CD4-positive, alpha-beta T cell treated with Interleukin-17A for 4 hours (primary cell): ENCODE data around the gene TIFAB.
A peak's percentile ranks its signal among the peaks of the same experiment; 100 is the strongest.

ENCODE experiments used
- DNase-seq: peaks from one replicate; pipeline ENCODE4 v3.0.0-alpha.2; 2020; ENCODE audit warnings: mixed read lengths

The TIFAB gene

DNA sequence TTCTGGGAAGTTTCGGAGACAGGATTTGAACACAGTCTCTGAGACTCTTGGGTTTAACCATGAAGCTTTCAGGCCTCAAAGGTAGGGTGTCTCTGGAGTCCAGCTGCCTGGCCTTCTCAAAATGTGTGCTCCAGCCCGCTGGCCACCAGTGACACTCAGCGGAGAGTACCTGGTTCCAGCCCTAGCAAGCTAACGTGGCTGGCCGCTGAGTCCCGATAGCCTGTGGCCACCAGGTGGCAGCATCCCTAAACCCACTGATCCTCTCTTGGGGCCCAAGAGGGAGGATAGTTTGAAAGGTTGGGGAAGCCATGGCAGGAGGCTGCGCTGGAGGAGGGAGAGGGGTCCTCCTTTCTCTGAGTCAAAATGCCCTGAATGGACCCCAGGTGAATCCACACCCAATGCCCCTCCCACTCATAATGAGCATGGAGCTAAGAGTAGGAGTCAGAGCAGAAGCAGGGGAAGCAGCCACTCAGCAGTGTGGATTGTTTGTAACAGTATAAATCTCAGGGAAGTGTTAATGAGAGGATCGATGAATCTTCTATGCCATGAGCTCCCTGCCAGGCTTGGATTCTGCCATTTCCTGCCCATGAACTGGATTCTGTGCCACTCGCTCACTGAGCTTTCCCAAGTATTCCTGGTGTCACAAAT, 5.4 kb upstream of the TIFAB start:
- peak; percentile 60 for DNase-seq

DNA sequence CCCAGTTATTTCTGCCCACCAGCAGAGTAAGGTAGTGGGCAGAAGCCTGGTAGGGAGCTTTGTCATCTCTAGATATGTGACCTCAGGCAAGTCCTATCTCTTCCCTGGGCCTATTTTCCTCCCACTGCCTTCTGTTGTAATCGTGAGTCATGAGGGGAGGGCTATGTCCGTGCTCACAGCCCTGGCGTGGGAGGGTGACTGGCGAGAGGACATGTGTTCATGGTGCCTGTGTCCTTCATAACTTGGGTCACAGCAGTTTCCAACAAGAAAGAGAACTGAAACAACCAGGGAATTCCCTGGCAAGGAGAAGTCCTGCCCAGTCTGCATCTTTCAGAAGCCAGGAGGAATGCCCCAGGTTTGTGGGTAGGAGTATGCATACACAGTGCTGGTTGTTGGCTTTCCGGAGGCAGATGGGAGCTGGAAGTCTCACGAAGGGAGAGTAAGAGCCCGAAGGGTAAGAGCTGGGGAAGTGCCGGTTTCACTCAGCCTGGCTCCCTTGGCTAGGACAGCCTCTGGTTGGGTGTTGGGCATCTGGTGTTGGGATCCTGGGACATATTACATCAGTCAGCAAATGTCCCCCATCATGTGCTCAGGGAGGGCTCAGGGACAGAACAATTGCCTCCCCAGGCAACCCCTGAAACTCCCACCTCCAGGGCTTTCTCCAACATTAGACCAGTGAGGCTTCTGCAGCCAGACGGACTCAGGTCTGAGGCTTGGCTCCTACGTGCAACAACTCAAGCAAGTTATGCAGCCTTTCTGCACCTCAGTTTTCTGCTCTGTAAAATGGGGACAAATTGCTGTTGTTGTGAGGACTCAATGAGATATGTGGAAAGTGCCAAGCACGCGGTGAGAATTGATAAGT, 4.3 kb upstream of the TIFAB start:
- no peak for DNase-seq

DNA sequence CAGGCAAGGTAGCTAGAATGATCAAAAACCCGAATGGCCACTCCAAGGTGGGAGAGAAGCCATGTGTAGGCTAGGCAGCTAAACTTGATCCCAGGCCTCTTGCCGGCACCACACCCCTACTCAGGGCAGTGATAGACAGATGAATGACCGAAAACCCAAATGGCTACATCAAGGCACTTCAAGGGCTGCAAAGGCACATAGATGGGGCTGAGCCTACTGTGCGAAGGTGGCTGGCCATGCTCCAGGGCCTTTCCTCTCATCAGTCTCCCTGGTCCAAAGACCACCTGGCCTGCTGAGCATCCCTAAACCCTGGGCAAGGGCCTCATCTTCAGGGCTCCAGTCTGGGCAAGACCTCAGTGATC, 3.7 kb upstream of the TIFAB start:
- no peak for DNase-seq

DNA sequence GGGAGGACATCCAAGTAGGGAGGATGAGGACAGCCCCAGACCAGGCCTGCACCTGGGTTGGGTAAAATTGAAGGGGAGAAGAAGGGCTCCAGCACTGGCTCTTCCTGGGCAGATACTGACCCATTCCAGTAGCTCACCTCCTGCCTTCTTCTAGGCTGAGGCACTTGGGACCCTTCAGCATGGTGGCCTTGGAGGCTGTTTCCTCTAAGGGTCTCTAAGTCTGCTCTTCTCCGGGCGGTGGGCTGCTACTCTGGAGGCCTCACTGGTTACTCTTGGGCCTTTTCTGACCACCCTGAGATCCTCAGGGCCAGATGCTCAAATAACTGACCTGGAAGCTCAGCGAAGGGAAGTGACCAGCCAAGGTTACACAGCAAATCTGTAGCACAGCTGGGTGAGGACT, 2.8 kb upstream of the TIFAB start:
- DNase-seq: no peak

DNA sequence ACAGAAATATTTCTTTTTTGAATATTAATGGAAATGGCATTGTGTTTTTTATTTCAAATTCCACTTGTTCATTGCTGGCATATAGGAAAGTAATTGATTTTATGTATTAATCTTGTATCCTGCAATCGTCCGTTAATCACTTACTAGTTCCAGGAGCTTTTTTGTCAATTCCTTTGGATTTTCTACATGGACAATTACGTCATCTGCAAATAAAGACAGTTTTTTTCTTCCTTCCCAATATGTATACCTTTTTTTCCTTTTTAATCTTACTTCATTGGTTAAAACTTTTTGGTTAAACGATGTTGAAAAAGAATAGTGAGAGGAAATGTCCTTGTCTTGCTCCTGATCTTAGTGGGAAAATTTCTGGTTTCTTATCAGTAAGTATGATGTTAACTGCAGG, 1.5 kb upstream of the TIFAB start:
- DNase-seq: no peak

DNA sequence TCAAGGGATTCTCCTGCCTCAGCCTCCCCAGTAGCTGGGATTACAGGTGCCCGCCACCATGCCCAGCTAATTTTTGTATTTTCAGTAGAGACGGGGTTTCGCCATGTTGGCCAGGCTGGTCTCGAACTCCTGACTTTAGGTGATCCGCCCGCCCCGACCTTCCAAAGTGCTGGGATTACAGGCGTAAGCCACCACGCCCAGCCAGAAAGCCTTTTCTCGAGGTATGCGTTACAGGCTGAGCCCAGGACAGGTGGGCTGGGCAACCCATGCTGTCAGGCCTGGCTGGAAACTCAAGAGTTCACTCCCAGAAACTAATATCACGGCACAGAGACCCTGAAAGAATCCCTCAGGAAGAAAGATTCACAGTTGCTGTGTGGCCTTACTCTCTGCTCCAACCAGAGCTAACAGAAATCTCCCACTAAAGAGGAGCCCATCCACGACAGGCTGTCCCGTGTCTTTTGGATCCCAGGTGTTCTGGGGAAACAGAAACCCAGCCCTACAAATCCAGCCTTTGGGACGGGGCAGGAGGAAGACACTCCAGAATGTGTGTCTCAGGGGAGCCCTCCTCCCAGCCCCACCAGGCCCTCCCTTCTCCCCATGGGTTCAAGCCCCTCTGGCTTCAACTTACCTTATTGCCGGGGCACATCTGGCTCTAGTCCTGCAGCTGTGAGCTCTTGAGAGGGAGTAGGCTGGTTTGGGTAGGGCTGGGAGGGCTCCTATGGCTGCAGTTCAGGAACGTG, 400 bp downstream of the TIFAB start:
- no peak for DNase-seq

DNA sequence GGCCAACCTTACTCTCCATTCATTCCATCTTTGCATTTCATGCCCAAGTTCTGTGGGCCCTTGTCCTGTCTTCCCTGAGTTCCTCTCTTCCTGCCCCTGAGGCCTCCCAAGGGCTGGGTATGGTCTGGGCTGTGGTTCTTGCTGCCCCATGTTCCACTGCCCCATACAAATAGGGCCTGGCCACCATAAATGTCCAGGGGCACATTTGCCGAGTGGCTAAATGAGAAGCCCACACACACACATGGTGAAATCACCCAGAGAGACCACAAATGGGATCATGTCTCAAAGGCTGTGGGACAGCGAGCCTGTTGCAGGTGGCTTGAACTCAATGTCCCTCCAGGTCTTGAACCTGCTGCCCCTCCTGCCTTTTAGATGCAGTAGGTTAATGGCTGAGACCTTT, 1.2 kb downstream of the TIFAB start:
- DNase-seq: no peak

DNA sequence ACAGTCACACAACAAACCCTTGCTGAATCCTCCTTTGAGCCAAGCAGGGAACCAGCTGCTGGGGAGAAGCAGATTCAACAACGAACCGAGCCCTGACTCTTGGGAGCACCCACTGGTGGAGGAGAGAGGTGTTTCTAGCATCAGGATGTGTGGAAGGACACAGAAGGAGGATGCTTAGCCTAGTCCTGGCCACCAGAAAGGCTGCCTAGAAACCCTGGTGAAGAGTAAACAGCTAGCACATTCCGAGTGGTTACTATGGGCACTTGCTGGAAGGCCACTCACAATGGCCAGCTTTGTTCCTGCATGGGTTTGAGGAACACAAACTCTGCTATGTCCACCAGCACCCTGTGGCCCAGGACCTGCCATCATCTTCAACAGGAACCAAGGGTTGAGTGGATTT, 1.8 kb downstream of the TIFAB start:
- no peak for DNase-seq

DNA sequence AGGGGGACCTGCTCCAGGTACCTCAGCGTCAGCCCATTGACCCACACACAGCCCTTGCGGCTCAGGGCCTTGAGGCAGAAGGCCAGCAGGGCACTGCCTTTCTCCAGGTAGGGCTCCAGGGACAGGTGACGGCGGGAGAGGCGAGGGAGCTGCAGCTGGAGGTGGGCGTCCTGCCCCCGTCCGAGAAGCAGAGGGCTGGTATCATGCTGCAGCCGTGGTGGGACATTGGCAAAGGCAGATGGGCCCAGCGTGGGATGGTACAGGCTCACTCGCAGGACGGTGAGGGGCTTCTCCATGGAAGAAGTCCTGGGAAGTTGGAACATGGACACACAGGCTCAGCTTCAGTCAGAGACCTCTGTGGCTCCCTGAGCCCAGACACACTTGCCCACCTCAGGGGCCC, 2.5 kb downstream of the TIFAB start:
- no peak for DNase-seq

DNA sequence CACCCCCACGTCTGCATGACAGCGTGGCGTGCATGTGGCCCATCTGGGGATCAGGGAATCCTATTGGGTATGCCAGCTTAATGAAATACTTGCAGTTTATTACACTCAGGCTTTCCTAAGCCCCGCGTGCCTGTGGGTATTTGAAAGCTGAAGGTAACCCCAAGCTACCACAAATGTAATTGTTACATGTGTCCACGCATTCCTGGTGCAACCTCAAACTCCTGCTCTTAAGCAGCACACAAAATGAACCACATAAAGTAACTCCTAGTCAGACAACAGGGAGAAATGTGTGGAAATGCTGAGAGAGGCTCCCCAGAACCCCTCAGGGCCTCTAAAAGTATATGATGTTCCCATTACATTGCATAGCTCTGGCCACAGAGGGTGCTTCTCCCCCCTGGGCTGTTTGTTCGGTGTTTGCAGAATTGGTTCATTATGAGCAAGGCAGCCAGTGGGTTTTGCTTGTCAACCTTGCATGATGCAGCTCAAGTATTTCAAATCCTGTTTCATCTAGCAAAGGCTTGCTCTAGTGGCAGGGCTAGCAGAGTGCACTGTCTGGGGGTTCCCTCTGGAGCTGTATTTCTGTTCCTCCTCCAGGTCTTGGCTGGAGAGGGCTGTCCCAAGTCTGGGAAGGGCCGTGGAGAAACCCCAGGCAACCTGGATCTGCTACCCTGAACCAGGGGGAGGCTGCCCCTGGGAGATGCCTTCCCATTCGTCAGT, 3.2 kb downstream of the TIFAB start:
- DNase-seq: no peak

DNA sequence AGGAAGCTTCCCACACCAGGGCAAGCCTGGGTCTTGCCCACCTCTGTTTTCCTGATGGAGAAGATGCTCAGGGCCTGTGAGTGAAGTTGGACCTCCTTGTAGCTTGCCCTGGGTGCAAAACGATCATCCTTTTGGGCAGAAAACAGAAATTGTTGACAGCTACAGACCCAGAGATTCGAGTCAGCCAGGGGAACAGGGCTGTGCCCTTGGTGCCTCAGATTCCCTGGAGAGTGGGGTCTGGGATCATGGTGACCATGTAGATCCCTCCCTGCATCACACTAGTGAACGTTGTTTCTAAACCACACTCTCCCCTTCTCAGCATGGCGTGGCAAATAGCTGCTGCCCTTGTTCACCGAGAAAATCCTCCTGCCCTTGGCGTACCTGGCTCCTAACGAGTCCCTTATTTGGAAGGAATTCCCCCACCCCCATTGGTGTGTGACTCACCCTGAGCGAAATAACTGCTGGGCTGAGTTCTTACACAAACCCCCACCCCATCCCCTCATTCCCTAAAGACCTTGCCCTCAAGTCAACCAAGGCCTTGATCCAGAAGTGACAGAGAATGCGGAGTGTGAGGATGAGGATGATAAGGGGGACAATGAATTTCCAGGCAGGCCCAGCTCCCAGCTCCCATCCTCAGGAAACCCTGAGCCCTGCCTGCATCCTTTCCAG, 3.9 kb downstream of the TIFAB start:
- DNase-seq: no peak

DNA sequence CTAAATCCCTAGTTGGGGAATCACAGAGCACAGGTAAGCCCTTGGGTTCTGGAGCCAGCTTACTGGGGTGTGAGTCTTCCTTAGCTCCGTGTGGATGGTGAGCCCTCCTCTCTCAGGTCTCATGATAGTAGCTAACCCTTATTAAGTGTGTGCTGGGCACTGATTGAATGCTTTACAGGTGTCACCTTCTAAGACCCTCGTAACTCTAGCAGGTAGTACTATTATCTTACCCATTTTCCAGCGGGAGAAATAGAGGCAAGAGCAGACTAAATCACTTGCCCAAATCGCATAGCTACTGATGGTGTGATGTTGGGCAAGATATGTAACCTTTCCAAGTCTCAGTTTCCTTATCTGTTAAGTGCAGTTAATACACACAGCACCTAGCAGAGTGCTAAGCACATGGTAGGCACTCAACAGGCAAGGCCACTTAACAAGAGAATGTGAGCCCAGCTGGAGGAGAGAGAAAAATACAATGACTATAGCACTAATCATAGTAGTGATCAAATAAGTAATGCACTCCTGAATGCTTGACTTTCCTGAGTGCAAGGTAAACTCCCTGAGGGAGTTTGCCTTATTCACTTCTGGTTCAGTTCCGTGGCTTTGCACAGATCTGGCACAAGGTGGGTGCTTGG, 4.7 kb downstream of the TIFAB start, which contains the start of gene DCANP1:
TSS of gene DCANP1 (minus strand) at position 51 of the 632 bp plus-strand sequence. CDS start 240 bp downstream, outside the sequence.
- no peak for DNase-seq

DNA sequence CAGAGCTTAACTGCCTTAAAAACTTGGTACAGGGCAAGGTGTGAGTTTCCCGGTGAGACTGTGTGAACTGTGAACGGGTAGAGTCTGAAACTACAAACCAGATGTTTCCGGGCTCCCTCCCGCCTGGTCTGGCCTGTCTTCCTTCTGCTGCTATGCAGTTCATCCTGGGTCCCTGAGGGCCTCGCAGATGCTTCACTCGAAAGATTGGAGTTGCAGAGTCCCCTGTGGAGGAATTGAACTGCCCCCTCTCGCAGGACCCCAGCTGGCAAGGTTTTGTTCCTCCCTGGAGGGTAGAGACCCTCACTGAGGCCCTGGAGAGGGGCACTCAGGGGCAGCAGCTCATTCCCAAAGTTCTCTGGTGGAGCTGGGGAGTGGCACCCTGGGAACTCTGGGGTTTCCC, 5.5 kb downstream of the TIFAB start:
- no peak for DNase-seq

DNA sequence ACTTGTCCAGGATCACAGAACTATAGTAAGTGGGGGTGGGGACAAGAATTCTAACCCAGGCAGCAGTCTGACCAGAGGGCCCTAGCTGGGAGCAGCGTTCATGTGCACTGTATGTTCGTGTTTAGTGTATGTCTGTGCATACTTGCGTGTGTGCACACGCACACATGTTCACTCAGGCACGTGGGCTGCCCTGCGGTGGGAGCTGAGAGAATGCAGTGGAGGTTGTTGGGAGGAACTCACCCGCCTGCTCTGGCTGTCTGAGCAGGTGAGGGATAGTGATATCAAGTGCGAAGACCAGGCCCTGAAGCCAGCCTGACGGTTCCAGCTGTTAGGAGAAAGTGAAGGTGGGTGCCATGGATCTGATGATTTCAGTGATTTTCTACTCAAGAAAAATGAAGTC, 5.9 kb downstream of the TIFAB start:
- DNase-seq: no peak

DNA sequence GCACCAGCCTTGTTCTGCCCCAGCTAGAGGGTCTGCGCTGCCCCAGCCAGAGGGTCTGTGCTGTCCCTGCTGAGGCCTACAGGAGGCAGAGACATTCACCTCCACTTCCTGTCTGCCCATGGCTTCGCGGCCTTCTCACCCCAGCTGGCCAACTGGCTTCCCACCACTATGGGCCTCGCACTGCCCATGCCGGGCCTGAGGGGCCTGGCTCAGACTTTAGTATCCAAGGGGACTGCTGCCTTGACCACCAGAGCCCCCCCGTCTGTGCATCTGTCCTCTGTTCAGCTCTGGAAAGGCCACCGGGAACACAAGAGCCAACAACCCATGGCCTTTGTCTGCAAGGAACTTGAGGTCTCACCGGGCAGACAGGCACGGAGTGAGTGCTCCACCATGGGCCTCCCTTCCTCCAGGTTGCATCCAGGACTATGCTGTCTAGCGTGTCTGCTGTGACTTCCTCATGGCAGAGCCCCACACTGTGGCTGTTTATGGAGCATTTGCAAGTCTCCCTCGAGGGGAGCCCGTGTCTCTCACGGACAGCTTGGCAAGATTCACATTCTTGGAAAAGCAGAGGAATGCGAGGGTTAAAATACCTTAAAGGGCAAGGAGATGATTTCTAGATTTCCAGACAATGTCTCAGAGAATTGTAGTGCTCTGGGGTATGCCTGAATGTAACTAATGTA, 6.7 kb downstream of the TIFAB start:
- DNase-seq: no peak

DNA sequence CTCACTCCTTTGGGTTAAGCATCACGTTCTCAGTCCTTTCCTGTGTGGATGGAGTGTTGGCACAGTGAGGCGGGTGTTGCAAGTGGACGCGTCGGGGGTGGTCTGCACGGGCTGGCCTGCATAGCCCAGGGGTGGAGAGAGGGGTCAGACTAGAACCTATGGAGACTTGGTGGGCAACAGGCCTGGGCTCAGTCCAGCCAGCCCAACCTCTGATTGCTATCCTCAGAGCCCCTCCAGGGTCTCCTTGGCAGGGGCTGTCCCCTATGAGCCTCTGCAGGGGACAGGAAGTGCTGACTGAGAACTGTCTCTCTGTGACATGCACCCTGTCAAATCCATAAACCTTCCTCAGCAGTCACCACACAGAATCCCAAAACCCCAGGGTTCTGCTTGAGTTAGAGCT, 7.3 kb downstream of the TIFAB start:
- DNase-seq: no peak

DNA sequence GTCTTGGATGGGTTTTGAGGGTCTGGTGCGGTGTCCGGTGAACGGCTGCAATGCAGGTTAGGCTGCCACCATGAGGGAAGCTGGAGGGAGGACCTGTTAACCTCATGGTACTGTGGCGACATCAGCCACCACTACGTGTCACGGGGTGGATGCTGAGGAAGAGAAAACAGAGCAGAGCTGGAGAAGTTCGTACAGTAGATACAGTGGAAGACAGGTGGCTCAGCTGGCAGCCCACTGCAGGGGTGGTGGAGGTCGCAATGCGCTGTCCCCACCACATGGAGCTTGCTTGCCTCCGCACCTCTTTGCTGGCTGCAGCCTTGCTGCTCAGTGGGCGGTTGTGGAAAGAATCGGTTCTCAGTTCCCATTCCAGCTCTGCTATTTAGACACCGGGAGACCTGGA, 7.8 kb downstream of the TIFAB start:
- DNase-seq: no peak

DNA sequence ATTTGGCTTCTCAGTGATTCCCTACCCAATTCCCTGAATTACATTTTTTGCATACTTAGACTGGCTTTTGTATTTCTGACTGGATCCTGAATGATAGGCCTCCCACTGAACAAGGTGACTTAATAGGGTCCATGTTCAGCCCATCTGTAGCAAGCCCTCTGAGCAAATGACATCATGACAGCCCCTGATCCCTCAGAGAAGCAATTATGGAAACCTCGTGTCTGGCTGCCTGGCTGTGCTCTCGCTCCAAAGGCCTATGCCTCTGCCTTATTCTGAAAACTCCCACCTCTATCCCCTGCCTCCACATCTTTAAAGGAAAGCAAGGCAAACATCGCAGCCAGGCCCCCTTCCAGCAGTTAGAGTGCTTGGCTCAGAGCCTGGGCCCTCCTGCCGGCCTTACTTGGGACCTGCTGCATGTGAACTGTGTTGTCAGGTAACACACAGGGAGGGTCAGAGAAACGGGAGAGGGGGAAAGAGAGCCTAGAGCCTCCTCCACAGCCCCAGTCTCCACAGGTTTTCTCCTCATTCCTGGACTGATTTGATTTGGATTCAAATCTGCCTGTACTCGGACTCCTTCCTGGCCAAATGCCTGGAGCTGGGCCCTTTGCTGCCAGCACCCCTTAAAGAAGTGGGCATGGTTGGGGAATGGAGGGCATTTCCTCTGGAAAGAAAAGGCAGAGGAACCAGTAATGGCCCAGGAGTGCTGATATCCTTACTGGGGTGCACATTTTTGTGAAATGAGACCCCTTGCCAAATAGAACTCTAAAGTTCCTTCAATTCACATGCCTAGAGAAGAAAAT, 8.8 kb downstream of the TIFAB start:
- DNase-seq: no peak

DNA sequence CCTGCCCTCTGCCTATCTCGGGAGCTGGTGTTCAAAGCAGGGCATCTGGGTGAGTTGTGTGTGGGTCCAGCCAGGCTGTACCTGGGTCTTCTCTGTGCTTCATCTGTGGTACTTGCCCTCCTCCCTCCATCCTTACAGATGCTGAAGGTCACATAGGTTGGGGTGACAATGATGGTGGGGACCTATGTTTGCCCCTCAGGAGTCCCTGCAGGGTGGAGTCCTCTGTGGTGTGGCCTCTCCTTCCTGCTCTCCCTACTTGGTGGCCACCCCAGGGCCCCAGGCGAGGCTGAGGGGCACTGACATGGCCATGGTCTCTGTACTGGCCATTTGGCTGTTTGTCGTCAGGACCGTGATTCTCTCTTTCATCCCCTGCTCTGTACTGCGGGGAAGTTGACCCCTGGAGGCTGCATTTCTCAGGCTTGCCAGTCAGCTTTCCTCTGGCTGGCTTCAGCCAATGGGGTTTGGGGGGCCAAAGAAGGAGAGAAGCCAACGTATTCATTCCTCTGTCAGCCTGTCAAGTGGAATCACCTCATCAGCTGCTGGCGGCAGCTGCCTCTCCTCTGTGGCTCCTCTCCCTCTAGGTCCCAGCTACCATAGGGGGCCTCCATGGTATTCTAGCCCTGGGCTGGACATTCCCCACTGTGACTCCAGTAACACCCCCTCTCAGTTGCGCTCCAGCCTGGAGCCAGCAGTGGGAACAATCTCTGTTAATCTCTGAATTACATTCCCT, 9.6 kb downstream of the TIFAB start:
- DNase-seq: no peak

DNA sequence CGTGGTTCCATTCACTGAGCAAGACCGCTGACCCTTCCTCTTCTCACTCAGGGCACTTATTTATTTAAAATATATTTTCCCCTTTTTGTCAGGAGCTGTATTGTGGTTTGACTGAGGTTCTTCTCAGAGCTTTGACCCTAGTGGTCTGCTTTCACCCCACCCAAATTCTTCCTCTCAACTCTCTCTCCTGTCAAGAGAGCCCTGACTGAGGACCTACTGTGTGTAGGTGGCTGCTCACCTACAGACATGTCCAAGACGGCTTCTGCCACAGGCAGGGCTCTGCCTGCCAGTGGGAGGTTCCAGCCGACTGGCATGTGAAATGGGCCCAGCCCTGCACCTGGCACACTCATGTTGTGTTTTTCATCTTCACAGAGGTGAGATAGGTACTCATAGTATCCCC, 10.2 kb downstream of the TIFAB start:
- no peak for DNase-seq
